Ovary (tissue), 3 donors: Measurements from ENCODE around the gene SVOP.
"Not testable (repeated sequence)": the region's sequence is repeated elsewhere in the genome, so short reads cannot be mapped to it uniquely, and the experiment has no call there.

Experiments used
- EP300 ChIP-seq: sonication (generic); formaldehyde crosslinking; IDR thresholded peaks from one replicate; pipeline ENCODE4 v1.6.1; 2017; ENCODE audit warnings: antibody characterized with exemption
- POLR2A ChIP-seq: fragments of 450-650 bp; IDR thresholded peaks from one replicate; pipeline ENCODE4 v1.6.1; 2017; ENCODE audit warnings: antibody characterized with exemption, mild to moderate bottlenecking, moderate library complexity
- TF ChIP-seq, protein P1 (sequence below), 3 donors: fragments of 450-650 bp in 2 of 3; fragments of 200-600 bp in 1 of 3; IDR thresholded peaks; one replicate each; pipeline versions ENCODE4 v1.5.1 to v1.8.0; 2016 to 2022; ENCODE audit warnings: antibody characterized with exemption in 3 of 3, mild to moderate bottlenecking in 1 of 3
- donor health status: DM: no; HTN: no; CAD: no.

DNA sequence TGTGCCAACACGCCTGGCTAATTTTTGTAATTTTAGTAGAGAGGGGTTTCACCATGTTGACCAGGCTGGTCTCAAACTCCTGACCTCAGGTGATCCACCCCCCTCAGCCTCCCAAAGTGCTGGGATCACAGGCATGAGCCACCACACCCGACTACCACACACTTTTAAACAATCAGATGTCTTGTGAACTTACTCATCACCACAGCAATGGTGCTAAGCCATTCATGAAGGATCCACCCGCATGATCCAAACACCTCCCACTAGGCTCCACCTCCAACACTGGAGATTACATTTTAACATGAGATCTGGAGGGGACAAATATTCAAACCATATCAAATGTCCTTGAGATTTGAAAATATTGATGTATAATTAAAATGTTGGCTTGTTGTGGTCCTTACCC is 7.8 kb upstream of the SVOP start:
- TF ChIP-seq, protein P1, sequence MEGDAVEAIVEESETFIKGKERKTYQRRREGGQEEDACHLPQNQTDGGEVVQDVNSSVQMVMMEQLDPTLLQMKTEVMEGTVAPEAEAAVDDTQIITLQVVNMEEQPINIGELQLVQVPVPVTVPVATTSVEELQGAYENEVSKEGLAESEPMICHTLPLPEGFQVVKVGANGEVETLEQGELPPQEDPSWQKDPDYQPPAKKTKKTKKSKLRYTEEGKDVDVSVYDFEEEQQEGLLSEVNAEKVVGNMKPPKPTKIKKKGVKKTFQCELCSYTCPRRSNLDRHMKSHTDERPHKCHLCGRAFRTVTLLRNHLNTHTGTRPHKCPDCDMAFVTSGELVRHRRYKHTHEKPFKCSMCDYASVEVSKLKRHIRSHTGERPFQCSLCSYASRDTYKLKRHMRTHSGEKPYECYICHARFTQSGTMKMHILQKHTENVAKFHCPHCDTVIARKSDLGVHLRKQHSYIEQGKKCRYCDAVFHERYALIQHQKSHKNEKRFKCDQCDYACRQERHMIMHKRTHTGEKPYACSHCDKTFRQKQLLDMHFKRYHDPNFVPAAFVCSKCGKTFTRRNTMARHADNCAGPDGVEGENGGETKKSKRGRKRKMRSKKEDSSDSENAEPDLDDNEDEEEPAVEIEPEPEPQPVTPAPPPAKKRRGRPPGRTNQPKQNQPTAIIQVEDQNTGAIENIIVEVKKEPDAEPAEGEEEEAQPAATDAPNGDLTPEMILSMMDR (IDR thresholded peaks at IDR 0.05): not testable (repeated sequence)
- not testable (repeated sequence) for TF ChIP-seq EP300, POLR2A
